Measurements from ENCODE around the gene ME2.
"Not testable (repeated sequence)": the region's sequence is repeated elsewhere in the genome, so short reads cannot be mapped to it uniquely, and the experiment has no call there.

ME2 gene

GRCh38 chr18:50981381-50981780, 102.5 kb downstream of the ME2 start:
- no peak for DNase-seq

- no peak for DNase-seq
Measured at GRCh38 chr18:50982086-50982801, 103.3 kb downstream of the ME2 start.

- no peak for DNase-seq
Measured at GRCh38 chr18:50982802-50983179, 103.9 kb downstream of the ME2 start.

GRCh38 chr18:50986360-50987087, 107.6 kb downstream of the ME2 start:
- DNase-seq = no peak

GRCh38 chr18:50987261-50987660, 108.3 kb downstream of the ME2 start:
- DNase-seq = no peak

GRCh38 chr18:50989711-50990110, 110.8 kb downstream of the ME2 start:
- DNase-seq = no peak

GRCh38 chr18:50992351-50992762, 113.4 kb downstream of the ME2 start:
- DNase-seq = no peak

- DNase-seq = no peak
Measured at GRCh38 chr18:50994031-50994430, 115.1 kb downstream of the ME2 start.

GRCh38 chr18:51003174-51003573, 124.3 kb downstream of the ME2 start:
- not testable (repeated sequence) for DNase-seq
